Measurements from ENCODE around the gene RARB.

Gene RARB

DNA sequence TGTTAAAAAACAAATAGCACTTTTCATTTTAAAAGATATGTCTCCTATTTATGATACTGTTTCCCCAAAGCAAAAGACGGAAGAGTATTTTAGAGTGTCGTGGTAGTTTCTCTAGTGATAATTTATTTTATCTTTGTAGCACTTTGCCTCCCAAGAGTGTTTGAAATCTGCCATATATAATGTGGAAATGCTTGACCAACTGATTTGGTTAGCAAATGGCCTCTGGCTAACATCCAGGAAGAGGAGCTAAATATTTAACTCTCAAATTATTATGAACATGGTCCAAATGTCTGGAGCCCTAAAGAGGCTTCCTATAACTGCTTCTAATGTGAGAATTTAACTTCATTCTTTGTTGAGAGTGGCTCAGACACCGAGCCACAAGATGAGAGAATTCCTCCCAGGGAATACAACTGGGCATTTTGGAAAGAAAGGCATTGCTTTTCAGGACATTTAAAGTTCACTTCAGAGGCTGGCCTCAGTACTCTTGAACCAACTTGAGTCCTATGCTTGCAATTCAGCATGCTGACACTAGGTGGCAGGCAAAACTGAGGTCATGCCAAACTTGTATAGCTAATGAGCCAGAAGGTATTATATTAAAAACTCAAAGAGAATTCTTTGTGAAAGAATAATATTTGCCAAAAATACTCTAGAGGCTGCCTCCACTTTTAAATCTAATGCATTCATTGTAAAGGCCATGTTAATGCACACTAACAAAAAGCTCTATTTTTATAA is 104.5 kb downstream of the RARB start:
- no peaks in the 10 kb centered on the region for H3K36me3 ChIP-seq (ENCODE audit: insufficient read depth, insufficient read length, low read length)
- H3K4me3 ChIP-seq (ENCODE audit: insufficient read length, low read depth): no peak overlapping the region
- DNase-seq (ENCODE audit: low read depth, low spot score): no peak
- no peak overlapping the region for H3K9ac ChIP-seq (ENCODE audit: insufficient read length, low read depth)
- no peaks in the 10 kb centered on the region for H3K27me3 ChIP-seq (ENCODE audit: insufficient read depth, insufficient read length)
- peaks cover 3% of the 10 kb centered on the region for H3K4me1 ChIP-seq (ENCODE audit: insufficient read depth, insufficient read length)
- H3K9me3 ChIP-seq (ENCODE audit: insufficient read depth, low read length): peaks cover 35% of the 10 kb centered on the region
- TF ChIP-seq ZNF274 (IDR thresholded peaks at IDR 0.05; ENCODE audit: low read depth, low read length): no peak
- no peak for TF ChIP-seq SUZ12 (IDR thresholded peaks at IDR 0.05; ENCODE audit: extremely low read depth, insufficient read depth, insufficient read length)
- no peak for TF ChIP-seq YY1 (IDR thresholded peaks at IDR 0.05; ENCODE audit: insufficient read depth, insufficient read length)

DNA sequence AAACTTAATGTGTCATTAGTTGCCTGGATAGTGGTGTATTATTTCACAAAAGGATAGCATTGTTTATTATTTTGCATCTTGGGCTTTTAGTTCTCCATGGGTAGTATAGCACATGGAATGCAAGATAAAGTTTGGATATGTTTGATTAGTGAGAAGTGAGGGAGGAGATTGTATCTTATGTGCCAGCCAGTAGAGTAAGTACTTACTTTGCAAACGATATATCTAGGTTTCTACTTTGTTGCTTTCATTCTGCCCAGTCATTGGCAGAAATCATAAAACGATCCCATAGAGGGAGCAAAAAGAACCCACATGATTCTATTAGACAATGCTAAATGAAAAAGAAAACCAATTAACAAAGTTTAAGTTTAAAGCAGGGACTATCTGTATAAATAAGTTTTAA is 105.3 kb downstream of the RARB start:
- no peaks in the 10 kb centered on the region for H3K36me3 ChIP-seq (ENCODE audit: insufficient read depth, insufficient read length, low read length)
- TF ChIP-seq YY1 (IDR thresholded peaks at IDR 0.05; ENCODE audit: insufficient read depth, insufficient read length): no peak
- no peak for TF ChIP-seq ZNF274 (IDR thresholded peaks at IDR 0.05; ENCODE audit: low read depth, low read length)
- TF ChIP-seq SUZ12 (IDR thresholded peaks at IDR 0.05; ENCODE audit: extremely low read depth, insufficient read depth, insufficient read length): no peak
- no peak for DNase-seq (ENCODE audit: low read depth, low spot score)
- H3K27me3 ChIP-seq (ENCODE audit: insufficient read depth, insufficient read length): no peaks in the 10 kb centered on the region
- H3K9me3 ChIP-seq (ENCODE audit: insufficient read depth, low read length): peaks cover 35% of the 10 kb centered on the region
- H3K4me3 ChIP-seq (ENCODE audit: insufficient read length, low read depth): no peak overlapping the region
- H3K4me1 ChIP-seq (ENCODE audit: insufficient read depth, insufficient read length): peaks cover 2% of the 10 kb centered on the region
- no peak overlapping the region for H3K9ac ChIP-seq (ENCODE audit: insufficient read length, low read depth)

DNA sequence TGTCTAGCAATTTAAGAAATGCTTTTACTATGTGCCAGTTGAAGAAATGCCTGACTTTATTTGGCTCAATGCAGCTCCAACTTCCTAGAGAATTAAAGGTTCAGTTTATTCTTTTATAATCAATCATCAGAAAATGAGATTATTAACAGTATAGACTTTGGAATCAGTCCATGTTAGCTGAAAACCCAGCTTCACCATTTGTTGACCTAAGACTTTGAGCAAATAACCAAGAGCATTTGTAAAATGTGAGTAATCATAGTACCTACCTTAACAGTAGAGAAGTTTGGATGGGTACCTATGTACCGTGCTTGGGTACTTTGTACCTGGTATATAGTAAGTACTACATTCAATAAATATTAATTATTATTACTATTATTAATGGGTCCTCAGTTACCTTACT is 105.9 kb downstream of the RARB start:
- no peaks in the 10 kb centered on the region for H3K27me3 ChIP-seq (ENCODE audit: insufficient read depth, insufficient read length)
- peaks cover 35% of the 10 kb centered on the region for H3K9me3 ChIP-seq (ENCODE audit: insufficient read depth, low read length)
- DNase-seq (ENCODE audit: low read depth, low spot score): no peak
- no peak overlapping the region for H3K4me3 ChIP-seq (ENCODE audit: insufficient read length, low read depth)
- no peaks in the 10 kb centered on the region for H3K36me3 ChIP-seq (ENCODE audit: insufficient read depth, insufficient read length, low read length)
- no peaks in the 10 kb centered on the region for H3K4me1 ChIP-seq (ENCODE audit: insufficient read depth, insufficient read length)
- TF ChIP-seq SUZ12 (IDR thresholded peaks at IDR 0.05; ENCODE audit: extremely low read depth, insufficient read depth, insufficient read length) (no peak), ZNF274 (IDR thresholded peaks at IDR 0.05; ENCODE audit: low read depth, low read length) (no peak), YY1 (IDR thresholded peaks at IDR 0.05; ENCODE audit: insufficient read depth, insufficient read length) (no peak)
- no peak overlapping the region for H3K9ac ChIP-seq (ENCODE audit: insufficient read length, low read depth)

DNA sequence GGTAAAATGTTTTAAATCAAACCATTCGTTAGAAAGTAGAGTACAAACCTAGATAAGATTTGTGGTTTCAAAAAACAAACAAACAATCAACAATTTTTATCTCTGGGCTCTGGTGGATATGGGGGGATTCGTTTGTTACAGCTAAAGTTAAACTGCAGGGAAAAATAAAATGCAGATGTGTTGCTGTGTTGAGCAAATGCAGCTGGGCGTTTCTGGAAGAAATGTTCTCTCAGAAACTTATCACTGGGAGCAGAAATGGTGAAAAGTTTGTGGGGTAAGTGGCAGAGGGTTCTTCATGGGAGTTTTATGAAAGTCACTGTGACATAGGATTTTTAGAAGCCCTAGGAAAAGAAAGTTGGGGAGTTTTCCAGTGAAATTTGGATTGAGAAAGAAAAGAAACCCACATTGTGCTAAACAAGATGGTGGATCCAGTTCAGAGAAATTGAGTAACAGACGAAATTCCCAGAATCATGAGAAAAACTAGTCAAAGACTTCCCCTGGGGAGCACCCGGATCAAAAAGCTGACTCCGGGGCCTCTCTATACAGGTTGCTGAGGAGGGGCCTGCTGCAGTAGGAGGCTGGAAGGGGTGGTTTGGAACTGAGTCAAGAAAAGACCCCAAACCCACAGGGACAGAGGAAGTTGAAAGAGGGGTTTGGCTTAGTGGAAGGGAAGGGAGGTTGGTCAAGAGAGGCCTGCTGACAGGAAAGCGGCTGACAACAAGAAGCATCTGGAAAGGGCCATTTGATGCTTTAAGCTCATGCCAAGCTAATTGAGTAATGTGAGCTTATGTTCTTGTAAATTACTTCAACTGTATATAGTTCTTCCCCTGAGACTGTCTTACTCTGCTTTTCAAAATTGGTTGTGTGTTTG is 108.7 kb downstream of the RARB start:
- Histone ChIP-seq H3K4me3 (ENCODE audit: insufficient read length, low read depth) (no peak overlapping the region), H3K9ac (ENCODE audit: insufficient read length, low read depth) (no peak overlapping the region), H3K4me1 (ENCODE audit: insufficient read depth, insufficient read length) (no peaks in the 10 kb centered on the region), H3K27me3 (ENCODE audit: insufficient read depth, insufficient read length) (no peaks in the 10 kb centered on the region), H3K9me3 (ENCODE audit: insufficient read depth, low read length) (peaks cover 18% of the 10 kb centered on the region), H3K36me3 (ENCODE audit: insufficient read depth, insufficient read length, low read length) (no peaks in the 10 kb centered on the region)
- TF ChIP-seq SUZ12 (IDR thresholded peaks at IDR 0.05; ENCODE audit: extremely low read depth, insufficient read depth, insufficient read length): no peak
- no peak for TF ChIP-seq ZNF274 (IDR thresholded peaks at IDR 0.05; ENCODE audit: low read depth, low read length)
- TF ChIP-seq YY1 (IDR thresholded peaks at IDR 0.05; ENCODE audit: insufficient read depth, insufficient read length): no peak
- DNase-seq (ENCODE audit: low read depth, low spot score): no peak

DNA sequence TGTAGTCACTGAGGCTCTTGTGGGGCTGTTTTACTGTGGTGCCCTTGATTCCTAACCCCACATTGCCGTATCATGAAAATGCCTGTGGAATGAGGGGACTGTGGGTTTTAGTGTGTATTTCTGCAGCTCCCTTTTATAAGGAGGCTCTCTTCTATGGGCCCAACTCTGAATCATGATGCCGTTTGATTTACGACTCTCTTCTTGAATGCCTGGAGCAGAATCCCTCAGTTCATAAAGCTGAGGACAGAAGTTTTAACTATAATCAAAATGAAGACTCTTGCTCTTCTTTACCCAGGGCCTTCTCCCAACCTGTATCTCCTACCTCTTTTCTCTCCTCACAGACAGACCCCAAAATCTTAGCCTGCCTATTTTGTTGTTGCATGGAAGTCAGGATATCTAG is 109.5 kb downstream of the RARB start:
- peaks cover 10% of the 10 kb centered on the region for H3K9me3 ChIP-seq (ENCODE audit: insufficient read depth, low read length)
- no peaks in the 10 kb centered on the region for H3K36me3 ChIP-seq (ENCODE audit: insufficient read depth, insufficient read length, low read length)
- H3K4me3 ChIP-seq (ENCODE audit: insufficient read length, low read depth): no peak overlapping the region
- TF ChIP-seq ZNF274 (IDR thresholded peaks at IDR 0.05; ENCODE audit: low read depth, low read length) (no peak), YY1 (IDR thresholded peaks at IDR 0.05; ENCODE audit: insufficient read depth, insufficient read length) (no peak), SUZ12 (IDR thresholded peaks at IDR 0.05; ENCODE audit: extremely low read depth, insufficient read depth, insufficient read length) (no peak)
- H3K27me3 ChIP-seq (ENCODE audit: insufficient read depth, insufficient read length): no peaks in the 10 kb centered on the region
- no peak for DNase-seq (ENCODE audit: low read depth, low spot score)
- no peaks in the 10 kb centered on the region for H3K4me1 ChIP-seq (ENCODE audit: insufficient read depth, insufficient read length)
- H3K9ac ChIP-seq (ENCODE audit: insufficient read length, low read depth): no peak overlapping the region

DNA sequence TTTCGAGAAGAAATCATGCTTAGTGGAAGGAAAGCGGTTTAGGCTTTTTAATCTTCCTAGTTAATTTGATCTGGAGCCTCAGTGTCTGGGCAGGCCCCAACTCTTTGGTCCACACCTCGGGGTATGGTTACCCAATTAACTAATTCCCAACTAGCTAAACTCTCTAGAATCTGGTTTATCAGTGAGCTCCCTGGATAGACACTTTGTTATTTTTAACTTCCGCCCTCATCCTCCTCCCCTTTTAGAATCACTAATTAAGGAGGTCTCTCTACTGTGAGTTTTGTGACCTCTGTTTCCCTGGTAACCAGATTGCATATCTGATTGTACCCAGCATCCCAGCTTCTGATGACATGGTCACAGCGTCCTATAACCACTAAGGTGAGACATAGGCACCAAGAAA is 112.2 kb downstream of the RARB start:
- Histone ChIP-seq H3K27me3 (ENCODE audit: insufficient read depth, insufficient read length) (no peaks in the 10 kb centered on the region), H3K4me3 (ENCODE audit: insufficient read length, low read depth) (no peak overlapping the region), H3K9me3 (ENCODE audit: insufficient read depth, low read length) (no peaks in the 10 kb centered on the region), H3K36me3 (ENCODE audit: insufficient read depth, insufficient read length, low read length) (no peaks in the 10 kb centered on the region), H3K9ac (ENCODE audit: insufficient read length, low read depth) (no peak overlapping the region), H3K4me1 (ENCODE audit: insufficient read depth, insufficient read length) (no peaks in the 10 kb centered on the region)
- no peak for DNase-seq (ENCODE audit: low read depth, low spot score)
- TF ChIP-seq YY1 (IDR thresholded peaks at IDR 0.05; ENCODE audit: insufficient read depth, insufficient read length): no peak

DNA sequence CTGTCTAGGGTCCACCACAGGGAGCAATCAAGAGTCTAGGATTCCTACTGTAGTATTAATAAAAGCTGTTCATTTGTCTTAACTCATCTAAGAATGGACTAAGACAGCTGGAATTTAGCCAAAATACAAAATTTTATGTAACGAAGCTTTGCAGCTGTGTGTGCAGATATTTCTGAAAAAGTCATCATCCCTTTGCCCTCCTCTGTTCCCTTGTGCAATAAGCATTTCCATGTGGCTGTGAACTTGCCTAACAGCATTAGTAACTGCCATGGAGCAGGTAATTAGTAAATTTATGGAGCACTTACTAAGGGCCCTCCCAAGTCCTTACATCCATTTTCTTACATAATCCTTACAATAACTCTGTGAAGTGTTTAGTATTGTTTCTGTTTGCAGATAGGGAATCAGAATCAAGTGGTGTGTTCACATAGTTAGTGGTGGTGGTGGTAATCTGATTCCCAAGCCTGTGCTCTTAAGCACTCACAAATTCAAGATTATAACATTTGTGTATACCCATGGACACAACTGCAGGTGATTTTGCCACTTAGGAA is 114.5 kb downstream of the RARB start:
- no peaks in the 10 kb centered on the region for H3K4me1 ChIP-seq (ENCODE audit: insufficient read depth, insufficient read length)
- TF ChIP-seq SUZ12 (IDR thresholded peaks at IDR 0.05; ENCODE audit: extremely low read depth, insufficient read depth, insufficient read length) (no peak), YY1 (IDR thresholded peaks at IDR 0.05; ENCODE audit: insufficient read depth, insufficient read length) (no peak), ZNF274 (IDR thresholded peaks at IDR 0.05; ENCODE audit: low read depth, low read length) (no peak)
- H3K9me3 ChIP-seq (ENCODE audit: insufficient read depth, low read length): no peaks in the 10 kb centered on the region
- no peaks in the 10 kb centered on the region for H3K27me3 ChIP-seq (ENCODE audit: insufficient read depth, insufficient read length)
- H3K4me3 ChIP-seq (ENCODE audit: insufficient read length, low read depth): no peak overlapping the region
- no peak for DNase-seq (ENCODE audit: low read depth, low spot score)
- no peaks in the 10 kb centered on the region for H3K36me3 ChIP-seq (ENCODE audit: insufficient read depth, insufficient read length, low read length)
- H3K9ac ChIP-seq (ENCODE audit: insufficient read length, low read depth): no peak overlapping the region

Data from NT2/D1 (cell line).